ENCODE data around the gene ZC3H10.

DNA sequence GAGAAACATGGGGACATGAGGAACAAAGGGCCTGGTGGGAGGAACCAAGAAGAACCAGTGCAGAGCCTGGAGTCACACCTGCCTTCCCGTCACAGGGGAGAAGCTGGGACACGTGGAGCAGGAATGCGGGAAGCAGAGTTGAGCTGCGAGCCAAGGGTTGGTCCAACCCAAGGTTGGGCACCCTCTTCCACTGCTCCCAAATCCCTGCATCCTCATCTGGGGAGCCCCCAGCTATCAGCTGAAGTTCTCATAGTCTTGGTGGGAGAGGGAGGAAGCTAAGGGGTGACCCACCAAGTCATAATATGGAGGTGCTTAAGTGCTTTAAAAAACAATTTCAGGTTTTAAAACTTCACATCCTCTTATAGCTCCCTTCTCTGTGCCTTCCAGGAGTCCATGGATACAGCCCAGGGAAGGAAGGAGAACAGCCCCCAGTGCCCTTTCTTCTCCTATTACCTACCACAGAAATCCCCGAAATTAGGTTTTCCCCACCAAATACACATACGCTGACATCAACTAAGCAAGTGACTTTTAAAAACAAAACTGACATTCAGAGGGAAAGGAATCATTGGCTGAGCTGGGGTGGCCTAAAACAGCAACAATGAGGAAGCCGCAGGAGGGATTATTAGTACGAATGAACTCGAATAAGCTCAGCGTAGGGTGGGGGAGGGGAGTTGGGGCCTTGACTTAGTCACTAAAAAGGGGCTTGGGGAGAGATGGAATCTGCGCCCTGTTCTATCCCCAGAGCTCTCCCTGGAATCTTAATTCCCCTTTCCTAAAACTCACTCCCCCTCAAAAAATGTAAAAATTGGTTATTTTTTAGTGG is 44.6 kb downstream of the ZC3H10 start:
- TF ChIP-seq, protein P1, sequence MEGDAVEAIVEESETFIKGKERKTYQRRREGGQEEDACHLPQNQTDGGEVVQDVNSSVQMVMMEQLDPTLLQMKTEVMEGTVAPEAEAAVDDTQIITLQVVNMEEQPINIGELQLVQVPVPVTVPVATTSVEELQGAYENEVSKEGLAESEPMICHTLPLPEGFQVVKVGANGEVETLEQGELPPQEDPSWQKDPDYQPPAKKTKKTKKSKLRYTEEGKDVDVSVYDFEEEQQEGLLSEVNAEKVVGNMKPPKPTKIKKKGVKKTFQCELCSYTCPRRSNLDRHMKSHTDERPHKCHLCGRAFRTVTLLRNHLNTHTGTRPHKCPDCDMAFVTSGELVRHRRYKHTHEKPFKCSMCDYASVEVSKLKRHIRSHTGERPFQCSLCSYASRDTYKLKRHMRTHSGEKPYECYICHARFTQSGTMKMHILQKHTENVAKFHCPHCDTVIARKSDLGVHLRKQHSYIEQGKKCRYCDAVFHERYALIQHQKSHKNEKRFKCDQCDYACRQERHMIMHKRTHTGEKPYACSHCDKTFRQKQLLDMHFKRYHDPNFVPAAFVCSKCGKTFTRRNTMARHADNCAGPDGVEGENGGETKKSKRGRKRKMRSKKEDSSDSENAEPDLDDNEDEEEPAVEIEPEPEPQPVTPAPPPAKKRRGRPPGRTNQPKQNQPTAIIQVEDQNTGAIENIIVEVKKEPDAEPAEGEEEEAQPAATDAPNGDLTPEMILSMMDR (conservative IDR thresholded peaks at IDR 0.05; ENCODE audit: low read length): no peak
- no peak for TF ChIP-seq EZH2phosphoT487 (IDR thresholded peaks at IDR 0.05; ENCODE audit: borderline replicate concordance, low read depth, low read length)

Measured in OCI-LY7 (cell line).